Osteocyte (in vitro differentiated cells): ENCODE measurements around the gene C1QTNF7. TPM values are rescaled to one million over a fixed set of nuclear protein-coding genes. Genes with fewer than 3 reads are reported as not detected.

ENCODE experiments used
- DNase-seq: peaks from one replicate; pipeline ENCODE4 v3.0.0; 2021; ENCODE audit warnings: mixed read lengths; ENCODE audit not compliant: unreplicated experiment; ENCODE audit errors: extremely low spot score
- H3K27ac Mint-ChIP-seq: one replicate; pipeline ENCODE4 v1.8.0; 2021; ENCODE audit warnings: mild to moderate bottlenecking, mixed read lengths; ENCODE audit not compliant: unreplicated experiment
- H3K27me3 Mint-ChIP-seq: one replicate; pipeline ENCODE4 v1.8.0; 2021; ENCODE audit warnings: mixed read lengths; ENCODE audit not compliant: unreplicated experiment
- H3K36me3 Mint-ChIP-seq: one replicate; pipeline ENCODE4 v1.8.0; 2021; ENCODE audit warnings: mixed read lengths; ENCODE audit not compliant: unreplicated experiment
- H3K4me1 Mint-ChIP-seq: one replicate; pipeline ENCODE4 v1.8.0; 2021; ENCODE audit warnings: mixed read lengths; ENCODE audit not compliant: unreplicated experiment
- H3K4me3 Mint-ChIP-seq: one replicate; pipeline ENCODE4 v1.8.0; 2021; ENCODE audit warnings: mild to moderate bottlenecking, moderate library complexity, mixed read lengths; ENCODE audit not compliant: unreplicated experiment
- H3K9me3 Mint-ChIP-seq: one replicate; pipeline ENCODE4 v1.8.0; 2021; ENCODE audit warnings: mixed read lengths; ENCODE audit not compliant: unreplicated experiment
- total RNA-seq: library from RNA; stranded (reverse); gene quantifications from 2 replicates; pipeline ENCODE4 v1.2.1, GENCODE V29; 2021
- TF ChIP-seq, protein P1 (sequence below): fragments of 200-600 bp; sonication (generic); IDR thresholded peaks from 2 replicates; pipeline ENCODE4 v1.5.0; 2021; ENCODE audit warnings: antibody characterized with exemption, mild to moderate bottlenecking, moderate library complexity

The C1QTNF7 gene
- total RNA-seq, 1 donor from 2014 or later, result not detected

DNA sequence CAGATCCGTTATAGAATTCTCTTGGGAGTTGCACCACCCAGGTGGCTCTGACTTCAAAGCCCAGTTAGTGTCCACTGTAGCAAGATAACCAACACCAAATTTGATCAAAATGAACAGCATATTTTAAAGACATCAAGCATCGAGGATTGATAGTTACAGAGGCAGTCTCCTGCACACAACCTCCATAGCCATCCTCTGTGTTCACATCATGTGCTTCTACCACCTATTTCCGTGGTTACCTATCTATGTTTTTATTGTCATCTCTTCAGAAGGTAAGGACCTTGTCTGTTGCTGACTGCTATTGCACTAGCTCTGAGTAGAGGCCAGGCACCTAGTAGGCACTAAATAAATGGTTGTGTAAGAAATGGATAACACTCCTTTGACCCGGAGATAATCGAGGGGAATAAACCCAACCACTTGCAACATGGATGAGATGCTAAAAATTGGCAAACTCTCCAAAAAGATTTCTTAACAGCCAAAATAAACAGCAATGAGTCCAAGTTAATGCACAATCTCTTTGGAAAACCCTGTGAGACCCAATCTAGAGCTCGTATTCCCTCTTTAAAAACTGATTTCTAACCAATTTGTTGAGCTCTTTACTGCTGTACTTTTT lies 14.7 kb upstream of the C1QTNF7 start:
- Mint-ChIP-seq H3K27me3 (no peaks in the 10 kb centered on the region), H3K36me3 (no peaks in the 10 kb centered on the region), H3K4me3 (no peak overlapping the region), H3K27ac (no peak overlapping the region), H3K4me1 (peaks cover 41% of the 10 kb centered on the region), H3K9me3 (peaks cover 3% of the 10 kb centered on the region)
- TF ChIP-seq, protein P1, sequence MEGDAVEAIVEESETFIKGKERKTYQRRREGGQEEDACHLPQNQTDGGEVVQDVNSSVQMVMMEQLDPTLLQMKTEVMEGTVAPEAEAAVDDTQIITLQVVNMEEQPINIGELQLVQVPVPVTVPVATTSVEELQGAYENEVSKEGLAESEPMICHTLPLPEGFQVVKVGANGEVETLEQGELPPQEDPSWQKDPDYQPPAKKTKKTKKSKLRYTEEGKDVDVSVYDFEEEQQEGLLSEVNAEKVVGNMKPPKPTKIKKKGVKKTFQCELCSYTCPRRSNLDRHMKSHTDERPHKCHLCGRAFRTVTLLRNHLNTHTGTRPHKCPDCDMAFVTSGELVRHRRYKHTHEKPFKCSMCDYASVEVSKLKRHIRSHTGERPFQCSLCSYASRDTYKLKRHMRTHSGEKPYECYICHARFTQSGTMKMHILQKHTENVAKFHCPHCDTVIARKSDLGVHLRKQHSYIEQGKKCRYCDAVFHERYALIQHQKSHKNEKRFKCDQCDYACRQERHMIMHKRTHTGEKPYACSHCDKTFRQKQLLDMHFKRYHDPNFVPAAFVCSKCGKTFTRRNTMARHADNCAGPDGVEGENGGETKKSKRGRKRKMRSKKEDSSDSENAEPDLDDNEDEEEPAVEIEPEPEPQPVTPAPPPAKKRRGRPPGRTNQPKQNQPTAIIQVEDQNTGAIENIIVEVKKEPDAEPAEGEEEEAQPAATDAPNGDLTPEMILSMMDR, result no peak
- DNase-seq, result no peak

DNA sequence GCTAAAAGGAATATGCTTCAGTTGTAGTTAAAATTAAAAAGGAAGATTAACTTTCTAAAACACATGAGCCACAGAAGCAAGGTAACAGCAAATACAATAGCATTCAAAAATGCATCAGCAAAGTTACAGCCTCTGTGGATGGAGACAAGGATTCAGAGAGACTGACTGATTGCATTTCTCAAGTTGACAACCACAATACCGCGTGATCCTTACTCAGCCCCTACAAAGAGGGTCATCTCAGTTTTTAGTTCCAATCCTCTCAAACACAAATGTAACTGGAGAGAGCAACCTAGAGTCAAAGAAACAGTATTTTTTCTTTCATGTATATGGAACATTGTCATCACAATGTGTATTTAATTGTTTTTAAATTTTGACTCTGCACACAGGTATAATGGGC lies 14.2 kb upstream of the C1QTNF7 start:
- TF ChIP-seq, protein P1, result no peak
- no peaks in the 10 kb centered on the region for H3K27me3 Mint-ChIP-seq
- peaks cover 45% of the 10 kb centered on the region for H3K4me1 Mint-ChIP-seq
- H3K36me3 Mint-ChIP-seq, result no peaks in the 10 kb centered on the region
- peaks cover 3% of the 10 kb centered on the region for H3K9me3 Mint-ChIP-seq
- no peak overlapping the region for H3K4me3 Mint-ChIP-seq
- no peak overlapping the region for H3K27ac Mint-ChIP-seq
- no peak for DNase-seq

DNA sequence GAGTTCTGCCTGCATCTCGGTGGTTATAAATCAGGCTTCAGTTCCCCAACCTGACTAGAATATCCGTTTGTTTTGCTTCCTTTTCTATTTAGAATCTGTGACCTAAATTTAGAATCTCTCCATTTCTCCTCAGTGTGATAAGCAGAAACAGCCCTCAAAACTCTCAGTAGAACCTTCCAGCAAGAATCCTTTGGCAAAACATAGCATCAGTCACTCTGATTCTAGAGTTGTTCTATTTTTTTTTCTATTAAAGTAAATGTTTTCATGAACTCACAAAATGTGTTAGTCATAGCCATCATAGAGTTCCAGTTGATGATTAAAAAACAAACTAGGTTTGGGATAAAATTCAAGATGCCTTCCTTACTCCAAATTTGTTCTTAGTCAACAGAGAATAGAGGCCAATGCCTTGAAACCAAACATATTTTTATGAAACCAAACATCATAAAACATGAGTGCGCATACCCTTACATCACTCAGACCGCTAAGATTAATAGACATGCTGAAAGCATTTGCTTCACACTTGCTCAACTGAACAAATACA lies 13.2 kb upstream of the C1QTNF7 start:
- TF ChIP-seq, protein P1, result no peak
- Mint-ChIP-seq H3K4me3 (no peak overlapping the region), H3K36me3 (no peaks in the 10 kb centered on the region), H3K4me1 (peaks cover 52% of the 10 kb centered on the region), H3K27ac (peak overlapping the region; percentile 83), H3K9me3 (peaks cover 3% of the 10 kb centered on the region), H3K27me3 (no peaks in the 10 kb centered on the region)
- DNase-seq, result no peak

DNA sequence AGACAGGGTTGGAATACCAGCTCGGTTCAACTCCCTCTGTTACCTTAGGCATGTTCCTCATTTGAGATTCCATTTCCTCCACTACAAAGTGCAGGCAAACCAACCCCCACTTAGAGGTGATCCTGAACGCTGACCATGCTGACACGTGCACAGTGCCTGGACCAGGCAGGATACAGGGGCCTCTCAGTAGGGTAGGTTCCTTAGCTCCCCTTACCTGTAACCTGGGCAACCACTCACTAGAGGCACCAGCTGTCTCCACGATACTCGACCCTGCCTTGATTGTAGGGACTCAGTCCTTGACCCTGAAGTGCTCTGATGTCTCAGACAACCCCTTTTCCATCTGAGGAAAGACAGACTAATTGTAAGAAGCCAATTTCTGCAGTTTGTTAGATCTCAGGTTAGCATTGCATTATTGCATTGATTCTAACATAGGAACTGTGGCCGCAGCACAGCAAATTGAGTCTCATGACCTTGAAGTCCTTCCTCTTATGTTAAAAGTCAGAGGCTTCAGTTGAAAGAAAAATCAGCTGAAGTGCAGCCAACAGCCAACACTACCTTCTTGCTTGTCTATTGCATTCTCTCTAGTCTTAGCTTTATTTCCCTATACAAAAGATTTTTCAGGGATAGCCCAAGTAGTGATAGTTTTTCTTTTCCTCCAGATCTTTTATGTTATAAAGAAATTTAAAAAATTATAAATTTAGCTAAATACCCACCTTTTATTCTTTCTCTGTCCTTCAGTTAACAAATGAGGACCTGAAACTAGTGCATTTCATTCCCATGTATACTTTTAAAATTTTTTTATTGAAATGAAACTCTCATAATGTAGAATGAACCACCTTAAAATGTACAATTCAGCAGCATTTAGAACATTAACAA lies 11.2 kb upstream of the C1QTNF7 start:
- Mint-ChIP-seq H3K4me3 (no peak overlapping the region), H3K4me1 (peaks cover 56% of the 10 kb centered on the region), H3K9me3 (peaks cover 3% of the 10 kb centered on the region), H3K36me3 (no peaks in the 10 kb centered on the region), H3K27me3 (no peaks in the 10 kb centered on the region), H3K27ac (no peak overlapping the region)
- TF ChIP-seq, protein P1, result no peak
- DNase-seq, result no peak

DNA sequence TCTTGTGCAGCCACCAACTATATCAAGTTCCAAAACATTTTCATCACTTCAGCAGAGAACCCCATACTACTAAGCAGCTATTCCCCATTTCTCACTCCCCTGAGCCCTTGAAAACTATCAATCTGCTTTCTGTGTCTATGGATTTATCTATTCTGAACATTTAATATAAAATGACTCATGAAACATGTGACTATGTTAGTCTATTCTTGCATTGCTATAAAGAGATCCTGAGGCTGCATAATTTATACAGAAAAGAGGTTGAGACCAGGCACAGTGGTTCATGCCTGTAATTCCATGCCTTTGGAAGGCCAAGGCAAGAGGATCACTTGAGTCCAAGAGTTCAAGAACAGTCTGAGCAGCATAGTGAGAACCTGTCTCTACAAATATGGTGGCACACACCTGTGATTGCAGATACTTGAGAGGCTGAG lies 10.6 kb upstream of the C1QTNF7 start:
- H3K27me3 Mint-ChIP-seq, result no peaks in the 10 kb centered on the region
- peaks cover 3% of the 10 kb centered on the region for H3K9me3 Mint-ChIP-seq
- no peak overlapping the region for H3K27ac Mint-ChIP-seq
- no peak for DNase-seq
- no peak overlapping the region for H3K4me3 Mint-ChIP-seq
- TF ChIP-seq, protein P1, result no peak
- H3K4me1 Mint-ChIP-seq, result peaks cover 55% of the 10 kb centered on the region
- no peaks in the 10 kb centered on the region for H3K36me3 Mint-ChIP-seq
